NCI-H345 (cell line): Measurements from ENCODE around the gene BAK1.
A peak's percentile ranks its signal among the peaks of the same experiment; 100 is the strongest.
"Not testable (repeated sequence)": the region's sequence is repeated elsewhere in the genome, so short reads cannot be mapped to it uniquely, and the experiment has no call there.

Source experiments
- DNase-seq: peaks from one replicate; lab custom pipeline; 2025; lab: John Stamatoyannopoulos, UW

BAK1 gene

GRCh38 chr6:33607784-33608161 is 27.7 kb upstream of the BAK1 start:
- DNase-seq = peak; percentile 21

GRCh38 chr6:33607126-33607783 is 27.2 kb upstream of the BAK1 start:
- no peak for DNase-seq

- DNase-seq = no peak
Measured at GRCh38 chr6:33606642-33607041, 26.6 kb upstream of the BAK1 start.

- DNase-seq = no peak
Measured at GRCh38 chr6:33604941-33605854, 25.1 kb upstream of the BAK1 start.

GRCh38 chr6:33602180-33602579 is 22.1 kb upstream of the BAK1 start:
- no peak for DNase-seq

GRCh38 chr6:33600761-33601160 is 20.7 kb upstream of the BAK1 start:
- no peak for DNase-seq

GRCh38 chr6:33599413-33599938 is 19.4 kb upstream of the BAK1 start:
- peak; percentile 74 for DNase-seq

GRCh38 chr6:33597551-33598322 is 17.7 kb upstream of the BAK1 start:
- no peak for DNase-seq

GRCh38 chr6:33596894-33597293 is 16.8 kb upstream of the BAK1 start:
- DNase-seq = not testable (repeated sequence)

GRCh38 chr6:33595001-33595846 is 15.1 kb upstream of the BAK1 start:
- DNase-seq = peak; percentile 33

GRCh38 chr6:33593414-33593727 is 13.3 kb upstream of the BAK1 start:
- DNase-seq = no peak

- DNase-seq = no peak
Measured at GRCh38 chr6:33592595-33593413, 12.7 kb upstream of the BAK1 start.

- no peak for DNase-seq
Measured at GRCh38 chr6:33592280-33592594, 12.2 kb upstream of the BAK1 start.

GRCh38 chr6:33591424-33592032 is 11.5 kb upstream of the BAK1 start:
- DNase-seq = no peak

GRCh38 chr6:33590531-33591198 is 10.6 kb upstream of the BAK1 start:
- no peak for DNase-seq

GRCh38 chr6:33589731-33590530 is 9.9 kb upstream of the BAK1 start:
- DNase-seq = peak; percentile 3

- no peak for DNase-seq
Measured at GRCh38 chr6:33589392-33589730, 9.3 kb upstream of the BAK1 start.

- no peak for DNase-seq
Measured at GRCh38 chr6:33588894-33589293, 8.8 kb upstream of the BAK1 start.

- no peak for DNase-seq
Measured at GRCh38 chr6:33587529-33587928, 7.5 kb upstream of the BAK1 start.
